Neural crest cell (in vitro differentiated cells): ENCODE results near the gene ORC3. TPM values are rescaled to one million over a fixed set of nuclear protein-coding genes. Genes with fewer than 3 reads are reported as not detected.
"Not testable (repeated sequence)": the region's sequence is repeated elsewhere in the genome, so short reads cannot be mapped to it uniquely, and the experiment has no call there.

ENCODE experiments used
- DNase-seq: peaks from one replicate; pipeline ENCODE4 v3.0.0; 2021; ENCODE audit warnings: low read depth, mixed read lengths, low spot score
- H3K27ac Mint-ChIP-seq: one replicate; pipeline ENCODE4 v1.8.0; 2021; ENCODE audit warnings: mild to moderate bottlenecking, mixed read lengths; ENCODE audit not compliant: unreplicated experiment
- H3K27me3 Mint-ChIP-seq: 2 replicates; pipeline ENCODE4 v1.8.0; 2021; ENCODE audit warnings: low read depth, mild to moderate bottlenecking, mixed read lengths
- H3K36me3 Mint-ChIP-seq: 2 replicates; pipeline ENCODE4 v1.8.0; 2021; ENCODE audit warnings: low read depth, mild to moderate bottlenecking, mixed read lengths
- H3K4me1 Mint-ChIP-seq: 2 replicates; pipeline ENCODE4 v1.8.0; 2021; ENCODE audit warnings: mixed read lengths
- H3K4me3 Mint-ChIP-seq: one replicate; pipeline ENCODE4 v1.8.0; 2021; ENCODE audit warnings: mild to moderate bottlenecking, mixed read lengths
- H3K9me3 Mint-ChIP-seq: 2 replicates; pipeline ENCODE4 v1.8.0; 2021; ENCODE audit warnings: mixed read lengths
- total RNA-seq: library from RNA; stranded (reverse); gene quantifications from 2 replicates; pipeline ENCODE4 v1.2.1, GENCODE V29; 2021
- TF ChIP-seq, protein P1 (sequence below): fragments of 200-600 bp; sonication (generic); conservative IDR thresholded peaks from 2 replicates; pipeline ENCODE4 v1.5.0; 2021; ENCODE audit warnings: antibody characterized with exemption, mild to moderate bottlenecking

ORC3 gene
- total RNA-seq, 1 donor from 2014 or later, result 37.3 TPM

DNA sequence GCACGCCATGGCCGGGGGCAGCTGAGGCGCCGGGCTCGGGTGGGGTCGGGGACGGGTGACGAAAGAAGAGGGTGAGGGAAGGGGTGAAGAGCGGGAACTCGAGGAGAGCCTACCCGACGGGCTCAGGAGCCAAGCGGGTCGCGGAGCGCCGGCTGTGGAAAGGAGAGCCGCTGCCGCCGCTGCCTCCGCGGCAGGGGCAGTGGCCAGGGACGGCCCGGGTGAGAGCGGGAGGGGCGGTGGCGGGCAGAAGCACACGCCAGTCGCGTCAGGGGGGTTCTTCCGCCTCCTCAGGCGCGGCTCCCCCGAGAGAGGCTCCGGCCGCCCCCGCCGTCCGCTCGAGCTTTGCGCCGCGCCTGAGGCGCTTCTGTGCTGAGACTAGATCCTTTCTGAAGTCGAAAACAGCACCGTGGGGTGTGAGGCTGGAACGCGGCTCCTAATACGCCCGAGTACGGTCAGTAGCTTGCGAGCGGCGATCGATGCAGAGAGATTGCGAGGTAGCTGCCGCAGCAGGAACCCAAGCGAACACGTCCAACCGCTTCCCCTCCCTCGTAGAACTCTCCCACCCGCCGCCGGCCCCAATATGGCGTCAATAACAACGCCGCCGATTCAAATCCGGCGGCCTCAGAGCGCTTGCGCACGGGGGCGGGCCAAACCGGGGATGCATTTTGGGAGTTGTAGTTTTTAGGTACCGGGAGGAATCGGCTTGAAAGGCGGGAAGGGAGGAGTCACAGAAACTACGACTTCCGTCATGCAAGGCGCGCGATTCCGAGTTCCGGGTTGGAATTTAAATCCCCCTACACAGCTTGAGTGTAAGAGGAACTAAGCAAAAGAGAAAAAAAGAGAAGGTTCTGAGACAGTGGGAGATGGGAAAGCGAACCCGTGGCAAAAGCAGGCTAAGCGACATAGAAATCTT lies 112.0 kb downstream of the ORC3 start, which contains the start of gene AKIRIN2:
AKIRIN2 (minus strand) TSS at position 558 of the 913 bp plus-strand sequence; CDS start at position 9, 549 bp downstream.
- H3K4me3 Mint-ChIP-seq, result peak within 1 kb of the TSS; percentile 97
- no peaks in the 10 kb centered on the region for H3K36me3 Mint-ChIP-seq
- H3K27me3 Mint-ChIP-seq, result no peaks in the 10 kb centered on the region
- peak; percentile 91 for DNase-seq
- peak within 1 kb of the TSS; percentile 95 for H3K27ac Mint-ChIP-seq
- peaks cover 36% of the 10 kb centered on the region for H3K4me1 Mint-ChIP-seq
- no peaks in the 10 kb centered on the region for H3K9me3 Mint-ChIP-seq
- TF ChIP-seq, protein P1, sequence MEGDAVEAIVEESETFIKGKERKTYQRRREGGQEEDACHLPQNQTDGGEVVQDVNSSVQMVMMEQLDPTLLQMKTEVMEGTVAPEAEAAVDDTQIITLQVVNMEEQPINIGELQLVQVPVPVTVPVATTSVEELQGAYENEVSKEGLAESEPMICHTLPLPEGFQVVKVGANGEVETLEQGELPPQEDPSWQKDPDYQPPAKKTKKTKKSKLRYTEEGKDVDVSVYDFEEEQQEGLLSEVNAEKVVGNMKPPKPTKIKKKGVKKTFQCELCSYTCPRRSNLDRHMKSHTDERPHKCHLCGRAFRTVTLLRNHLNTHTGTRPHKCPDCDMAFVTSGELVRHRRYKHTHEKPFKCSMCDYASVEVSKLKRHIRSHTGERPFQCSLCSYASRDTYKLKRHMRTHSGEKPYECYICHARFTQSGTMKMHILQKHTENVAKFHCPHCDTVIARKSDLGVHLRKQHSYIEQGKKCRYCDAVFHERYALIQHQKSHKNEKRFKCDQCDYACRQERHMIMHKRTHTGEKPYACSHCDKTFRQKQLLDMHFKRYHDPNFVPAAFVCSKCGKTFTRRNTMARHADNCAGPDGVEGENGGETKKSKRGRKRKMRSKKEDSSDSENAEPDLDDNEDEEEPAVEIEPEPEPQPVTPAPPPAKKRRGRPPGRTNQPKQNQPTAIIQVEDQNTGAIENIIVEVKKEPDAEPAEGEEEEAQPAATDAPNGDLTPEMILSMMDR, result no peak

DNA sequence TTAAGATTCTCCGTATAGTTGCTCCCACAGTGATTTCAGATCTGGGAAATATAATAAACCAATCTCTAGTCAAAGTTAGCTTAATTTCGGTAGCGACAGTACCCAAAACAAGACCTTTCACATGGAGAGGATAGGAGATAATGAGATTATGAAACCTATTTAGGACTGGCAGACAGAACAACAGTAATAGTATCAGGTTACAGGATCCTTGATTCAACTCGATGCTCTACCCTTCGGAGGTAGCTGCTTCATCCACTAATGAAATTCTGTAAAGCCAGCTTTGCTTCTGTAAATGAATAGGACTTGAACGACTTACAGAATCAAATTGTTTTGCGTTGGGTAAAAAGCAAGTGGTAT lies 112.6 kb downstream of the ORC3 start:
- H3K9me3 Mint-ChIP-seq, result no peaks in the 10 kb centered on the region
- H3K4me1 Mint-ChIP-seq, result peaks cover 30% of the 10 kb centered on the region
- H3K27me3 Mint-ChIP-seq, result no peaks in the 10 kb centered on the region
- TF ChIP-seq, protein P1, result no peak
- H3K36me3 Mint-ChIP-seq, result no peaks in the 10 kb centered on the region
- DNase-seq, result no peak
- H3K27ac Mint-ChIP-seq, result peak overlapping the region; percentile 88
- H3K4me3 Mint-ChIP-seq, result peak overlapping the region; percentile 97

DNA sequence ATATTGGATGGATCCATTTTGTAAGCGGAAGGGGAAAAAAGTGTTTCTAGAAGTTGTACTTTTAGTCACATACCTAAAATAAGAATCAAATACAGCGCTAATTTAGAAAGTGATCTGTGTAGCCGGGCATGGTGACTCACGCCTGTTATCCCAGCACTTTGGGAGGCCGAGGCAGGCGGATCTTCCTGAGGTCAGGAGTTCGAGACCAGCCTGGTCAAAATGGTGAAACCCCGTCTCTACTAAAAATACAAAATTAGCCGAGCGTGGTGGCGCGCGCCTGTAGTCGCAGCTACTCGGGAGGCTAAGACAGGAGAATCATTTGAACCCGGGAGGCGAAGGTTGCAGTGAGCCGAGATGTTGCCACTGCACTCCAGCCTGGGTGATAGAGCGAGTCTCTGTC lies 113.1 kb downstream of the ORC3 start:
- H3K9me3 Mint-ChIP-seq, H3K36me3 Mint-ChIP-seq, H3K27me3 Mint-ChIP-seq, DNase-seq, H3K27ac Mint-ChIP-seq: not testable (repeated sequence)
- Mint-ChIP-seq H3K4me1 (peaks cover 26% of the 10 kb centered on the region), H3K4me3 (peak overlapping the region; percentile 97)

DNA sequence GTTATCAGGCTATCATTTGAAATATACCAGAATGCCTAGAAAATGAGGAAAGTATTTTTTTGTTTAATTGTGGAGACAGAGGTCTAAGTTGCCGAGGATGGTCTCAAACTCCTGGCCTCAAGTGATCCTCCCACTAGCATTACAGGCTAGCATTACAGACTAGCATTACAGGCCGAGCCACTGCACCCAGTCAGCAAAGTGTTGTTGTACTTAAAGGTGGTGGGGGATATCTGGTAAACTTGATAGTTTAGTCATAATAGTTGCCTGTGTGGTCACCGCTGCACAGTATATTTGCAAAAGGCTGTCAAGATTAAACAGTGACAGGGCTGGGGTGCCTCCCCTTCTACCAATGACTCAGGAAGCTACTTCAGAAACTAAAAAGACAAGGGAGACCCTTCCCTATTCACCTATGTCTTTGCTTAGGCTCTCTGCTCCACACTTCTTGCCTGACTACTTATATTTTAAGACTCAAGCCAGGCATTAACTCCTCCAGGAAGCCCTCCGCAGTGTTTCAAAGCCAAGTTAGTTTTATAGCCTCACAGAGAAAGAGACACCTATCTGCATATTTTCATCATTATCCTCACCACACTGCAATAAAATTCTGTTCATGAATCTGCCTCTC lies 115.2 kb downstream of the ORC3 start:
- H3K4me3 Mint-ChIP-seq, result peak overlapping the region; percentile 58
- peaks cover 2% of the 10 kb centered on the region for H3K9me3 Mint-ChIP-seq
- no peaks in the 10 kb centered on the region for H3K27me3 Mint-ChIP-seq
- no peak overlapping the region for H3K27ac Mint-ChIP-seq
- H3K36me3 Mint-ChIP-seq, result no peaks in the 10 kb centered on the region
- DNase-seq, result no peak
- TF ChIP-seq, protein P1, result no peak
- H3K4me1 Mint-ChIP-seq, result peaks cover 10% of the 10 kb centered on the region

DNA sequence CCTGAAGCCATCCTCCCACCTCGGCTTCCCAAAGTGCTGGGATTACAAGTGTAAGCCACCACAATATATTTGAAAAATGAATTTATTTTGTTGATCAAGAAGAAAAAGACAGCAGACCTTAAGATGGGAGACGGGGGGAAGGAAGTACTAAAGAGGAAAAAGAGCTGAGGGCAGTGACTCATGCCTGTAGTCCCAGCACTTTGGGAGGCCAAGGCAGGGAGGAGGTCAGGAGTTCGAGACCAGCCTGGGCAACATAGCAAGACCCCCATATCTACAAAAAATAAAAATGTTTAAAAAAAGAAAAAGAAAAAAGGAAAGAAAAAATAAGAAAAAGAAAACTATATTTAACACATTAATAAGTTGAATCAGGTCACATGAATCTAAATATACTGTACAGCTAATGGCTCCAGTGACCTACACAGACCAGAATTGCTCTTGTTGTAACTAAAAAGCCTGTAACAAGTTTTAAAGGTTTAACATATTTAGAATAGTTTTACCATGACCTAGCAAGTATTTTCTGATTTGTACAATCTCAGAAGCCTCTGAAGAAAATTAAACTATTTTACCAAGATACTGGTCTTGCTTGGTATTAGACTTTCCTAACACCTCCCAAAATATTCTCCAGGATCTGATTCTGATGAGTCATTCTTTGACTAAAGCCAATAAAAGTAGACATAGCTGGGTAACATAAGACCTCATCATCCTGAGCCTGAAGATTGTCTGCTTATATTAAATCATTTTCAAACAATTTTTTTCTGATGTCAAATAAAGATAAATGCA lies 116.4 kb downstream of the ORC3 start:
- no peak overlapping the region for H3K27ac Mint-ChIP-seq

DNA sequence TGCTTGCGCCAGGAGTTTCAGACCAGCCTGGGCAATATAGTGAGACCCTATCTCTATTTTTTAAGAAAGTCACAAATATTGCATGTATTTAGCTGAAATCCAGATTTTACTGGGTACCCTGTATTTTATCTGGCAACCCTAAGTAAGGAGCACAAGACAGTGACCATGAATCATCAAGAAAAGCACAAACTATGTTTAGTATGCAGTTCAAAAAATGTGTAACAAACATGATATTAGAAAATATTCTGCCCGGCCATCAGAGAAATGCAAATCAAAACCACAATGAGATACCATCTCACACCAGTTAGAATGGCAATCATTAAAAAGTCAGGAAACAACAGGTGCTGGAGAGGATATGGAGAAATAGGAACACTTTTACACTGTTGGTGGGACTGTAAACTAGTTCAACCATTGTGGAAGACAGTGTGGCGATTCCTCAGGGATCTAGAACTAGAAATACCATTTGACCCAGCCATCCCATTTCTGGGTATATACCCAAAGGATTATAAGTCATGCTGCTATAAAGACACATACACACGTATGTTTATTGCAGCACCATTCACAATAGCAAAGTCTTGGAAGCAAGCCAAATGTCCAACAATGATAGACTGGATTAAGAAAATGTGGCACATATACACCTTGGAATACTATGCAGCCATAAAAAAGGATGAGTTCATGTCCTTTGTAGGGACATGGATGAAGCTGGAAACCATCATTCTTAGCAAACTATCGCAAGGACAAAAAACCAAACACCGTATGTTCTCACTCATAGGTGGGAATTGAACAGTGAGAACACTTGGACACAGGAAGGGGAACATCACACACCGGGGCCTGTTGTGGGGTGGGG lies 118.9 kb downstream of the ORC3 start:
- not testable (repeated sequence) for H3K9me3 Mint-ChIP-seq, H3K36me3 Mint-ChIP-seq, H3K4me3 Mint-ChIP-seq, H3K4me1 Mint-ChIP-seq, H3K27ac Mint-ChIP-seq, H3K27me3 Mint-ChIP-seq, DNase-seq

More for the DNA sequence above, 116.4 kb downstream of the ORC3 start:
- TF ChIP-seq, protein P1, result no peak
- H3K36me3 Mint-ChIP-seq, result no peaks in the 10 kb centered on the region
- H3K9me3 Mint-ChIP-seq, result peaks cover 2% of the 10 kb centered on the region
- H3K4me3 Mint-ChIP-seq, result no peak overlapping the region
- H3K27me3 Mint-ChIP-seq, result no peaks in the 10 kb centered on the region
- no peak for DNase-seq
- H3K4me1 Mint-ChIP-seq, result peaks cover 10% of the 10 kb centered on the region
